GM12865 (cell line): Measurements from ENCODE around the gene PSMC6.
"Not testable (repeated sequence)": the region's sequence is repeated elsewhere in the genome, so short reads cannot be mapped to it uniquely, and the experiment has no call there.

Source experiments
- DNase-seq: peaks from one replicate; pipeline ENCODE4 v3.0.0; 2010; ENCODE audit warnings: low read depth
- H3K4me3 ChIP-seq: 2 replicates; pipeline ENCODE4 v1.5.1; 2011; ENCODE audit warnings: mild to moderate bottlenecking, low read depth, low read length, control low read depth
- CTCF ChIP-seq: IDR thresholded peaks from 2 replicates; pipeline ENCODE4 v1.5.1; 2011; ENCODE audit warnings: low read length, control low read depth, low read depth, inconsistent platforms; ENCODE audit not compliant: insufficient read depth; ENCODE audit errors: missing control alignments

The PSMC6 gene

DNA sequence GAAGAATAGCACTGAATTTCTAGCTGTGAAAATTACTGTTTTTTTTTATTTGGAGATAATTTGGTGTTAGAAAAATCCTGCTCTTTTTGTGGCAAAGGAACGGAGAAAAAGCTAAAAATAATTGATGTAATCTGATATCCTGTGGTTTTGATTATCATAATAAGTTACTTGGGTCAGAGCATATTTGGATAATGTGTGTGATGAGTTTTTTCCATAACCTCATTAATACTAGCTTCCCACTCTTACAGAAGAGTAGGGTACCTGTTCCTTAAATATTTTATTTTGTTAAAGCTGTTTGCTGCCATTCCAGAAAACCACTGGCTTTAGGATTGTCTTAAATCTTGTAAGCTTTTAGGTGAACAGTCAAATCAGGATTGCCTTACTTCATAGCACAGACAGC is 4.7 kb downstream of the PSMC6 start:
- TF ChIP-seq CTCF: no peak
- no peak for DNase-seq
- no peak overlapping the region for H3K4me3 ChIP-seq

GRCh38 chr14:52716155-52716554 is 9.2 kb downstream of the PSMC6 start:
- TF ChIP-seq CTCF: no peak
- no peak for DNase-seq

DNA sequence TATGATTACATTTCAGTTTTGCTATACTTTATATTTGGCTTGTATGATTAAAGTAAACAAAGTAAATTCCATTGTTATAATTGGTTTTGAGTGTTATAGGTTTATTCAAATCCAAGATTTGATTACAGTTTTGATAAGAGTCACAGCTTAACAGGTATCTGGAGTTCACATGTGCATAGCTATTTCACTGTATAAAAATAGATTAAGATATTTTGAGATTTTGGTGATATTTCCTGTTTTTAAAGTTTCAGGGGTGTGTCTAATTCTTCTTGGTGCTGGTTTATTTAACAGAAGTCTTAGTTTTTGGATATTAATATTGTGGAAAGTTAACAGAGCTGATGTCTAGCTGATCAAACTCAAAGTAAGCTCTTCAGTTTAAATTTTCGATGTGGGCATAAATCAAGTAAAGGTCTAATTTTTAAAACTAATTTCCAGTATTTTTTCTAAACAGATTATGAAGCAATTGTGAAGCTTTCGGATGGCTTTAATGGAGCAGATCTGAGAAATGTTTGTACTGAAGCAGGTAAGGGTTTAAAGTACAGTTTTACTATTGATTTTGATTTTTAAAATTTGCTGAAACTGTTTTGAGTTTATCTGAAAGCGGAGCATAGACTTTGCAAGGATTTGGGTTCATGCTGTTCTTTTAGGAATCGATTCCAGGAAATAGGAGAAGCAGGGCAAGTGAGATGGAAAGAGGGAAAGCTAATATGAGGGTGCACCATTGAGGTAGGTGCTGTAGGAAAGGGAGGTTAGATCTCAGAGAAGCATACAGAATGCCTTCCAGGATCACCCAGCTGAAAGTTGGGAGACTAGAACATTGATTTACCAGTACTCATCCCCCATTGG is 16.7 kb downstream of the PSMC6 start:
- DNase-seq: no peak
- no peak overlapping the region for H3K4me3 ChIP-seq
- no peak for TF ChIP-seq CTCF

More at GRCh38 chr14:52716155-52716554, 9.2 kb downstream of the PSMC6 start:
- H3K4me3 ChIP-seq: no peak overlapping the region

DNA sequence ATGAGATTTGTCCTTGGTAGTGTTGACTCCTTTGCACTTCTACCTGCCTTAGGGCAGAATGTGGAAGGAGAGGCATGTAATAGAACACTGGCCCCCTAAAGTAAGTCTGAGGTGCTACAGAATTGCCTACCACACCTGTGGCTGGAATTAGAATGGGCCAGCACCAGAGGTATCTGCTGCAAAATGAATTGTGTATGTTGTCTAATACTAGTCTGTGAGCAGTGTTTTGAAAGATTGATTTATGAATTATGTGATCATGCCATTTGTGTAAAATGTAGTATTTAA is 17.3 kb downstream of the PSMC6 start:
- no peak for TF ChIP-seq CTCF
- no peak overlapping the region for H3K4me3 ChIP-seq
- DNase-seq: no peak

DNA sequence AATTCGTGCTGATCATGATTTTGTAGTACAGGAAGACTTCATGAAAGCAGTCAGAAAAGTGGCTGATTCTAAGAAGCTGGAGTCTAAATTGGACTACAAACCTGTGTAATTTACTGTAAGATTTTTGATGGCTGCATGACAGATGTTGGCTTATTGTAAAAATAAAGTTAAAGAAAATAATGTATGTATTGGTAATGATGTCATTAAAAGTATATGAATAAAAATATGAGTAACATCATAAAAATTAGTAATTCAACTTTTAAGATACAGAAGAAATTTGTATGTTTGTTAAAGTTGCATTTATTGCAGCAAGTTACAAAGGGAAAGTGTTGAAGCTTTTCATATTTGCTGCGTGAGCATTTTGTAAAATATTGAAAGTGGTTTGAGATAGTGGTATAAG is 20.5 kb downstream of the PSMC6 start:
- not testable (repeated sequence) for H3K4me3 ChIP-seq, DNase-seq

DNA sequence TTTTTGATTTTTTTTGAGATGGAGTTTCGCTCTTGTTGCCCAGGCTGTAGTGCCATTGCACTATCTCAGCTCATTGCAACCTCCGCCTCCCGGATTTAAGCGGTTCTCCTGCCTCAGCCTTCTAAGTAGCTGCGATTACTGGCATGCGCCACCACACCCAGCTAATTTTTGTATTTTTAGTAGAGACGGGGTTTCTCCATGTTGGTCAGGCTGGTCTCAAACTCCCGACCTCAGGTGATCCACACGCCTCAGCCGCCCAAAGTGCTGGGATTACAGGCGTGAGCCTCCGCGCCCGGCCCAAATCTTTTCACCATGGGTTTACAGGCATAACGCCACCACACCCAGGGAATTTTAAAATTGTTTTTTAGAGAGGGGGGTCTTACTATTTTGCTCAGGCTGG is 22.0 kb downstream of the PSMC6 start:
- not testable (repeated sequence) for DNase-seq, H3K4me3 ChIP-seq

- no peak for DNase-seq
- TF ChIP-seq CTCF: no peak
- H3K4me3 ChIP-seq: peak overlapping the region; percentile 28
Observed at GRCh38 chr14:52729585-52729924, 22.6 kb downstream of the PSMC6 start.

DNA sequence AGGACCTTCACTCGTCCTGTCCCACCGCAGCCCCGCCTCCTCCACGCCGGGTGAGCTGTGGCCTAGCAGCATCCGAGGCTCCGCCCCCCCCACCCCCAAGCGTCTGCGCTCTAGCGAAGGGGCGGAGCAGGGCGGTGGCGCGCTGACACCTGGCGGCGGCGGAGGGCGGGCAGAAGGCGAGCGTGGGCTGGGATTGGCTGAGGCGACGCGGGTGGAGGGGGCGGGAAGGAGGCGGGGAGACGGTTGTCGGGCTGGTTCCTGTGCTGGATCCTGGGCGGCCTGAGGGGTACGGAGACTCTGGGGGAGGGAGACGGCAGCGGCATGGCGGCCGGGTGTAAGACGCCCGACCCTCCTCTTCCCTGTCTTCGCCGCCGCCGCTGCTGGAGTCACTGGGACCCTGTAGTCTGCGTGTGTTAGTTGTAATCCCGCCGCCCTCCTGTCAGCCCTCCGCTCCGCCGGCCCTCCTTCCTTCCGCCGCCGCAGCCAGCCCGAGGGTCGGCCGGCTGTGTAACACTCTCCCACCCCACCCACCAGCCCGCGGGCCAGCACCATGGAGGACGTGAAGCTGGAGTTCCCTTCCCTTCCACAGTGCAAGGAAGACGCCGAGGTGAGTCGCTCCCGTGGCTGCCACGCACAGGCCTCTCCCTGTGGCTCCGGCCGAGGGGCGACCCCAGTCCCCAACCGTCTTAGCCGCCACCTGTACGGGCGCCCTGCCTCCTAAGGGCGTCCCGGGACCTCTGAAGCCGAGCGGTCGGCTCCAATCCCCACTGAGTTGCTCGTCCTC is 23.1 kb downstream of the PSMC6 start, which contains the start of gene STYX:
Gene STYX, plus strand, starts transcription at position 242 of the 784 bp plus-strand sequence. Its CDS starts 309 bp downstream, at position 551.
- TF ChIP-seq CTCF: no peak
- H3K4me3 ChIP-seq: peak within 1 kb of the TSS; percentile 99

More for the DNA sequence above, 23.1 kb downstream of the PSMC6 start, which contains the start of gene STYX:
- DNase-seq: peak; percentile 99
